H9 (cell line): ENCODE data around the gene POU6F2. TPM values are rescaled to one million over a fixed set of nuclear protein-coding genes. Genes with fewer than 3 reads are reported as not detected.

Experiments
- DNase-seq: peaks from one replicate; pipeline ENCODE4 v3.0.0-alpha.2; 2017
- H2AFZ ChIP-seq: one replicate; pipeline ENCODE4 v1.6.1; 2013; ENCODE audit warnings: mild to moderate bottlenecking, low read length, control low read depth, moderate library complexity
- H2AK5ac ChIP-seq: 2 replicates; pipeline ENCODE4 v1.6.1; 2013; ENCODE audit warnings: low read length, control low read depth, mixed read lengths; ENCODE audit not compliant: insufficient read length
- H2BK120ac ChIP-seq: one replicate; pipeline ENCODE4 v1.6.1; 2013; ENCODE audit warnings: low read depth, mild to moderate bottlenecking, low read length, control low read depth, inconsistent platforms; ENCODE audit not compliant: poor library complexity, severe bottlenecking
- H2BK12ac ChIP-seq: 2 replicates; pipeline ENCODE4 v1.6.1; 2013; ENCODE audit warnings: low read length, control low read depth, mixed read lengths, low read depth; ENCODE audit not compliant: insufficient read length
- H2BK15ac ChIP-seq: 2 replicates; pipeline ENCODE4 v1.6.1; 2013; ENCODE audit warnings: low read depth, low read length, control low read depth
- H2BK20ac ChIP-seq: one replicate; pipeline ENCODE4 v1.6.1; 2013; ENCODE audit warnings: low read depth, mild to moderate bottlenecking, low read length, control low read depth, inconsistent platforms; ENCODE audit not compliant: poor library complexity, severe bottlenecking
- H2BK5ac ChIP-seq: 2 replicates; pipeline ENCODE4 v1.6.1; 2013; ENCODE audit warnings: low read length, control low read depth, mixed read lengths; ENCODE audit not compliant: insufficient read length
- H3K14ac ChIP-seq: 2 replicates; pipeline ENCODE4 v1.6.1; 2013; ENCODE audit warnings: low read length, control low read depth; ENCODE audit not compliant: insufficient read depth
- H3K18ac ChIP-seq: 2 replicates; pipeline ENCODE4 v1.6.1; 2013; ENCODE audit warnings: low read depth, mild to moderate bottlenecking, mixed read lengths, low read length, control low read depth; ENCODE audit not compliant: insufficient read length
- H3K23ac ChIP-seq: 2 replicates; pipeline ENCODE4 v1.6.1; 2013; ENCODE audit warnings: low read length, control low read depth, mixed read lengths, low read depth; ENCODE audit not compliant: insufficient read length
- H3K23me2 ChIP-seq: 2 replicates; pipeline ENCODE4 v1.6.1; 2013; ENCODE audit warnings: low read depth, mild to moderate bottlenecking, mixed read lengths, low read length, control low read depth; ENCODE audit not compliant: insufficient read length, poor library complexity, severe bottlenecking
- H3K27ac ChIP-seq: 2 replicates; pipeline ENCODE4 v1.5.1; 2013; ENCODE audit warnings: low read length, control low read depth, mixed read lengths, low read depth; ENCODE audit not compliant: insufficient read length
- H3K27me3 ChIP-seq: 2 replicates; pipeline ENCODE4 v1.6.1; 2013; ENCODE audit warnings: low read length, control low read depth, inconsistent platforms; ENCODE audit not compliant: insufficient read depth
- H3K4ac ChIP-seq: 2 replicates; pipeline ENCODE4 v1.6.1; 2013; ENCODE audit warnings: low read depth, mild to moderate bottlenecking, control low read depth, inconsistent platforms, low read length, moderate library complexity
- H3K4me1 ChIP-seq: 2 replicates; pipeline ENCODE4 v1.6.1; 2013; ENCODE audit warnings: low read length, control low read depth, inconsistent platforms; ENCODE audit not compliant: insufficient read depth
- H3K4me2 ChIP-seq: 2 replicates; pipeline ENCODE4 v1.6.1; 2013; ENCODE audit warnings: low read length, control low read depth, mixed read lengths; ENCODE audit not compliant: insufficient read length, insufficient read depth
- H3K56ac ChIP-seq: 2 replicates; pipeline ENCODE4 v1.6.1; 2013; ENCODE audit warnings: low read depth, mild to moderate bottlenecking, mixed read lengths, low read length, control low read depth; ENCODE audit not compliant: insufficient read length
- H3K79me1 ChIP-seq: 2 replicates; pipeline ENCODE4 v1.6.1; 2013; ENCODE audit warnings: low read depth, mild to moderate bottlenecking, moderate library complexity, low read length, control low read depth, inconsistent platforms; ENCODE audit not compliant: insufficient read depth, poor library complexity, severe bottlenecking
- H3K79me2 ChIP-seq: 2 replicates; pipeline ENCODE4 v1.6.1; 2013; ENCODE audit warnings: low read length, control low read depth, inconsistent platforms; ENCODE audit not compliant: insufficient read depth
- H3K9ac ChIP-seq: 2 replicates; pipeline ENCODE4 v1.6.1; 2013; ENCODE audit warnings: low read length, control low read depth, mixed read lengths; ENCODE audit not compliant: insufficient read length; ENCODE audit errors: extremely low read depth
- H3K9me3 ChIP-seq: one replicate; pipeline ENCODE4 v1.6.1; 2013; ENCODE audit warnings: low read depth, low read length, inconsistent platforms; ENCODE audit not compliant: control insufficient read depth
- H3T11ph ChIP-seq: one replicate; pipeline ENCODE4 v1.6.1; 2013; ENCODE audit warnings: mild to moderate bottlenecking, low read length, control low read depth, inconsistent platforms
- H4K20me1 ChIP-seq: one replicate; pipeline ENCODE4 v1.6.1; 2013; ENCODE audit not compliant: control insufficient read depth, insufficient read length, insufficient read depth
- H4K5ac ChIP-seq: 2 replicates; pipeline ENCODE4 v1.6.1; 2013; ENCODE audit warnings: low read depth, mild to moderate bottlenecking, mixed read lengths, low read length, control low read depth; ENCODE audit not compliant: insufficient read length
- H4K8ac ChIP-seq: replicated peaks from 2 replicates; pipeline ENCODE4 v1.6.1; 2013; ENCODE audit warnings: low read length, control low read depth, mixed read lengths, low read depth; ENCODE audit not compliant: insufficient read length
- H4K91ac ChIP-seq: 2 replicates; pipeline ENCODE4 v1.6.1; 2013; ENCODE audit warnings: low read depth, mild to moderate bottlenecking, moderate library complexity, mixed read lengths, low read length, control low read depth; ENCODE audit not compliant: insufficient read length
- H3K27ac Mint-ChIP-seq, 3 experiments: 2 replicates in 2 of 3; 3 replicates in 1 of 3; pipeline ENCODE4 v1.8.0; 2020 to 2021; ENCODE audit warnings: mixed read lengths in 3 of 3, mild to moderate bottlenecking in 1 of 3, moderate library complexity in 1 of 3
- H3K27me3 Mint-ChIP-seq: 2 replicates; pipeline ENCODE4 v1.8.0; 2021; ENCODE audit warnings: low read depth, mild to moderate bottlenecking, moderate library complexity, mixed read lengths
- H3K36me3 Mint-ChIP-seq, 3 experiments: 2 replicates in 2 of 3; 3 replicates in 1 of 3; pipeline ENCODE4 v1.8.0; 2020 to 2021; ENCODE audit warnings: low read depth in 3 of 3, mixed read lengths in 3 of 3; ENCODE audit not compliant: insufficient read depth in 1 of 3
- H3K4me1 Mint-ChIP-seq, 2 experiments: 2 replicates each; pipeline ENCODE4 v1.8.0; 2020; ENCODE audit warnings: mixed read lengths in 2 of 2
- H3K4me3 Mint-ChIP-seq, 2 experiments: 2 replicates in 1 of 2; 3 replicates in 1 of 2; pipeline ENCODE4 v1.8.0; 2020 to 2021; ENCODE audit warnings: mild to moderate bottlenecking in 2 of 2, mixed read lengths in 2 of 2, moderate library complexity in 1 of 2
- H3K9me3 Mint-ChIP-seq, 2 experiments: 2 replicates in 1 of 2; 3 replicates in 1 of 2; pipeline ENCODE4 v1.8.0; 2020; ENCODE audit warnings: mild to moderate bottlenecking in 2 of 2, mixed read lengths in 2 of 2, moderate library complexity in 1 of 2
- WGBS: extraction: QIAGEN DNeasy Blood & Tissue Kit; methylation state at CpG from one replicate; pipeline ENCODE4 v1.1.7; 2013; ENCODE audit warnings: missing lambda C conversion rate, low lambda C conversion rate, mixed read lengths; ENCODE audit not compliant: insufficient read length; ENCODE audit errors: extremely low coverage; 5-methylcytosine and 5-hydroxymethylcytosine counted together
- total RNA-seq: library from RNA; stranded (reverse); gene quantifications from 2 replicates; pipeline ENCODE4 v1.2.1, GENCODE V29; 2021
- TF ChIP-seq, protein P1 (sequence below): fragments of 200-600 bp; sonication (generic); conservative IDR thresholded peaks from 3 replicates; pipeline ENCODE4 v1.8.0; 2021; ENCODE audit warnings: antibody characterized with exemption, mild to moderate bottlenecking

Gene POU6F2
- total RNA-seq, 1 experiment from 2014 or later: 1.9 TPM

DNA sequence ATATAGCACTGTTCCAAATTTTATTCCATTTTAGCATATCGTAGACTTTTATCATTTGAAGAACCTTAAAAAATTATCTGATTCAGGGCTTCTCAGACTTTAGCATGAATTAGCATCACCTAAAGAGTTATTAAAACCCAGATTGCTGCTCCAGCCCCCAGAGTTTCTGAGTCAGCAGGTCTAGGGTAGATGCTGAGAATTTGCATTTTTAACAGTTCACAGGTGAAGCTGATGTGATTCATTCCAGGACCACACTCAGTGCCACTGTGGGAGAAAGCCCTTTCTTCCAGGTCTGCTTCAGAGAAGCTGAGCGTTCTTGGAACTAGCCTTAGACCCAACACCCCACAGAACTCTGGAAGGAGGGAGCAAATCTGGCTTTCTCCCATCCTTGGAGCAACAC is 414.4 kb downstream of the POU6F2 start:
- Mint-ChIP-seq H3K27ac (no peak overlapping the region), H3K4me3 (no peak overlapping the region), H3K9me3 (no peaks in the 10 kb centered on the region), H3K27me3 (no peaks in the 10 kb centered on the region), H3K4me1 (peaks cover 9 to 14% of the 10 kb centered on the region in 2 experiments; a peak in 2 of 4 replicates), H3K36me3 (no peaks in the 10 kb centered on the region; a peak in 1 of 7 replicates)
- TF ChIP-seq, protein P1, sequence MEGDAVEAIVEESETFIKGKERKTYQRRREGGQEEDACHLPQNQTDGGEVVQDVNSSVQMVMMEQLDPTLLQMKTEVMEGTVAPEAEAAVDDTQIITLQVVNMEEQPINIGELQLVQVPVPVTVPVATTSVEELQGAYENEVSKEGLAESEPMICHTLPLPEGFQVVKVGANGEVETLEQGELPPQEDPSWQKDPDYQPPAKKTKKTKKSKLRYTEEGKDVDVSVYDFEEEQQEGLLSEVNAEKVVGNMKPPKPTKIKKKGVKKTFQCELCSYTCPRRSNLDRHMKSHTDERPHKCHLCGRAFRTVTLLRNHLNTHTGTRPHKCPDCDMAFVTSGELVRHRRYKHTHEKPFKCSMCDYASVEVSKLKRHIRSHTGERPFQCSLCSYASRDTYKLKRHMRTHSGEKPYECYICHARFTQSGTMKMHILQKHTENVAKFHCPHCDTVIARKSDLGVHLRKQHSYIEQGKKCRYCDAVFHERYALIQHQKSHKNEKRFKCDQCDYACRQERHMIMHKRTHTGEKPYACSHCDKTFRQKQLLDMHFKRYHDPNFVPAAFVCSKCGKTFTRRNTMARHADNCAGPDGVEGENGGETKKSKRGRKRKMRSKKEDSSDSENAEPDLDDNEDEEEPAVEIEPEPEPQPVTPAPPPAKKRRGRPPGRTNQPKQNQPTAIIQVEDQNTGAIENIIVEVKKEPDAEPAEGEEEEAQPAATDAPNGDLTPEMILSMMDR: no peak
- Histone ChIP-seq H3K4me1 (peaks cover 2% of the 10 kb centered on the region; the same call in 1 of the 2 replicates), H2BK5ac (no peak overlapping the region), H3K4me2 (no peak overlapping the region), H3K18ac (no peak overlapping the region), H3K23ac (no peak overlapping the region), H3K79me1 (no peaks in the 10 kb centered on the region), H3T11ph (no peak overlapping the region), H4K8ac (no peak overlapping the region), H2BK120ac (no peak overlapping the region), H4K91ac (no peak overlapping the region), H3K56ac (no peak overlapping the region), H3K23me2 (no peaks in the 10 kb centered on the region), H2BK12ac (no peak overlapping the region), H4K5ac (no peak overlapping the region), H4K20me1 (peaks cover 2% of the 10 kb centered on the region), H3K79me2 (no peaks in the 10 kb centered on the region), H3K27me3 (no peaks in the 10 kb centered on the region), H3K9ac (no peak overlapping the region), H2AFZ (no peak overlapping the region), H3K4ac (no peak overlapping the region), H3K27ac (no peak overlapping the region), H3K14ac (no peak overlapping the region), H3K9me3 (no peaks in the 10 kb centered on the region), H2BK20ac (no peak overlapping the region), H2AK5ac (no peak overlapping the region), H2BK15ac (no peak overlapping the region)
- DNase-seq: no peak
- no CpG with 5 or more reads among the region's 2 CpGs for WGBS
